ENCODE measurements around the gene DMBX1. TPM values are rescaled to one million over a fixed set of nuclear protein-coding genes. Genes with fewer than 3 reads are reported as not detected.

The DMBX1 gene
- total and polyA plus RNA-seq, 9 of the 15 experiments (the other 6 are each of a cell fraction or from before 2014, with no cell fraction given), result 0.25 to 4.3 (median 1.0) TPM

GRCh38 chr1:46477153-46477929, 12.3 kb upstream of the DMBX1 start (continued):
- TF ChIP-seq E2F1 (CRISPR knock-in tag; IDR thresholded peaks at IDR 0.05) (no peak), ELK3 (CRISPR knock-in tag; IDR thresholded peaks at IDR 0.05) (no peak), E2F8 (IDR thresholded peaks at IDR 0.05; ENCODE audit: low read depth, partially characterized antibody) (peak; percentile 47), HNRNPUL1 (IDR thresholded peaks at IDR 0.05; ENCODE audit: low read length) (0 out of 2 replicates have a peak, but pooled peaks have one; percentile 62), HOXB6 (CRISPR knock-in tag; IDR thresholded peaks at IDR 0.05; ENCODE audit: borderline replicate concordance) (no peak), NCOR1 (IDR thresholded peaks at IDR 0.05) (no peak), ATF7 (IDR thresholded peaks at IDR 0.05) (peak; percentile 68; the same call in 1 of the 2 replicates), SMARCE1 (IDR thresholded peaks at IDR 0.05) (no peak), HMG20A (CRISPR knock-in tag; conservative IDR thresholded peaks at IDR 0.05) (no peak), RBM14 (IDR thresholded peaks at IDR 0.05; ENCODE audit: borderline replicate concordance, insufficient read depth, low read depth, low read length) (no peak), HOMEZ (CRISPR knock-in tag; IDR thresholded peaks at IDR 0.05) (no peak), NFIC (IDR thresholded peaks at IDR 0.05) (no peak), CHD2 (IDR thresholded peaks at IDR 0.05; ENCODE audit: low read depth, low read length) (0 out of 2 replicates have a peak, but pooled peaks have one; percentile 14), MAZ (CRISPR knock-in tag; conservative IDR thresholded peaks at IDR 0.05 in 1 of 2, IDR thresholded peaks at IDR 0.05 in 1 of 2) (peak; percentile 60 to 95; a peak in 3 of 4 replicates), ZBTB12 (CRISPR knock-in tag; IDR thresholded peaks at IDR 0.05) (0 out of 2 replicates have a peak, but pooled peaks have one; percentile 12), CBX3 (IDR thresholded peaks at IDR 0.05; ENCODE audit: borderline replicate concordance in 1 of 2, low read length in 2 of 2) (no peak), BHLHE40 (IDR thresholded peaks at IDR 0.05; ENCODE audit: low read length) (peak; percentile 50; the same call in 1 of the 2 replicates), CC2D1A (IDR thresholded peaks at IDR 0.05) (peak; percentile 93), SMC3 (conservative IDR thresholded peaks at IDR 0.05; ENCODE audit: insufficient read depth, low read depth, low read length) (peak; percentile 100), PHB2 (IDR thresholded peaks at IDR 0.05; ENCODE audit: low read depth) (0 out of 2 replicates have a peak, but pooled peaks have one; percentile 18), CEBPB (tag; IDR thresholded peaks at IDR 0.05) (no peak)
